HepG2 (cell line): ENCODE results near the gene MRRF. TPM values are rescaled to one million over a fixed set of nuclear protein-coding genes. Genes with fewer than 3 reads are reported as not detected.
A peak's percentile ranks its signal among the peaks of the same experiment; 100 is the strongest.

ENCODE experiments used
- ARID5B ChIP-seq: IDR thresholded peaks from 2 replicates; pipeline ENCODE4 v1.4.0; 2020; ENCODE audit warnings: mild to moderate bottlenecking, missing genetic modification reagents
- CREB1 ChIP-seq, 2 experiments: fragments of 450-650 bp in 1 of 2; IDR thresholded peaks; 2 replicates each; pipeline ENCODE4 v1.6.1; 2016 to 2017; ENCODE audit warnings: control low read depth in 1 of 2, mild to moderate bottlenecking in 1 of 2, missing compliant biosample characterization in 1 of 2, missing genetic modification characterization in 1 of 2
- FOXK1 ChIP-seq: sonication (generic); formaldehyde crosslinking; IDR thresholded peaks from 2 replicates; pipeline ENCODE4 v1.4.0; 2020; ENCODE audit warnings: low read depth, missing genetic modification reagents, borderline replicate concordance
- HNF4G ChIP-seq, 2 experiments: sonication (generic) in 1 of 2; formaldehyde crosslinking in 1 of 2; IDR thresholded peaks; 2 replicates each; pipeline versions ENCODE4 v1.4.0 to v1.6.1; 2011 to 2020; ENCODE audit warnings: borderline replicate concordance in 2 of 2, low read depth in 2 of 2, mild to moderate bottlenecking in 2 of 2, low read length in 1 of 2, missing genetic modification reagents in 1 of 2, moderate library complexity in 1 of 2
- RFXANK ChIP-seq: IDR thresholded peaks from 2 replicates; pipeline ENCODE4 v1.6.1; 2016
- SOX5 ChIP-seq: IDR thresholded peaks from 2 replicates; pipeline ENCODE4 v1.6.1; 2016; ENCODE audit warnings: borderline replicate concordance
- SP5 ChIP-seq: IDR thresholded peaks from 2 replicates; pipeline ENCODE4 v1.6.1; 2016; ENCODE audit warnings: low read depth, borderline replicate concordance
- YY1 ChIP-seq: IDR thresholded peaks from 2 replicates; pipeline ENCODE4 v1.6.1; 2011; ENCODE audit warnings: low read length, low read depth, moderate library complexity, mild to moderate bottlenecking; ENCODE audit not compliant: insufficient read depth, insufficient replicate concordance
- ZMAT3 ChIP-seq: sonication (generic); formaldehyde crosslinking; conservative IDR thresholded peaks from 2 replicates; pipeline ENCODE4 v1.7.0; 2021; ENCODE audit warnings: missing genetic modification reagents
- ZNF580 ChIP-seq: IDR thresholded peaks from 2 replicates; pipeline ENCODE4 v1.6.1; 2016; ENCODE audit warnings: low read depth, borderline replicate concordance
- ZNF737 ChIP-seq: sonication (generic); formaldehyde crosslinking; IDR thresholded peaks from 2 replicates; pipeline ENCODE4 v1.5.0; 2020; ENCODE audit warnings: missing genetic modification reagents, mild to moderate bottlenecking, borderline replicate concordance
- ZSCAN25 ChIP-seq: sonication (generic); formaldehyde crosslinking; IDR thresholded peaks from 2 replicates; pipeline ENCODE4 v1.8.0; 2022; ENCODE audit warnings: mild to moderate bottlenecking, missing genetic modification reagents
- polyA plus RNA-seq, 8 experiments: library from polyadenylated mRNA; depleted of rRNA in 3 of 8; stranded (reverse) in 7 of 8; unstranded in 1 of 8; fragments of >200 nt; fragmentation: Illumina TruSeq in 4 of 8; extraction: Trizol in 4 of 8; gene quantifications; 2 replicates each; pipeline versions ENCODE4 v1.2.1 to v1.2.3, GENCODE V29; 2011 to 2016; ENCODE audit warnings: low read depth in 4 of 8, missing spikeins in 1 of 8, mixed read lengths in 1 of 8; ENCODE audit not compliant: insufficient read depth in 1 of 8
- total RNA-seq, 5 experiments: library from RNA; depleted of rRNA; stranded (reverse); fragments of >200 nt; fragmentation: Illumina TruSeq; extraction: Trizol; gene quantifications; 2 replicates each; pipeline ENCODE4 v1.2.3, GENCODE V29; 2016; ENCODE audit warnings: low read depth in 1 of 5
- TF ChIP-seq, protein P1 (sequence below): sonication (generic); formaldehyde crosslinking; IDR thresholded peaks from 2 replicates; pipeline ENCODE4 v1.4.0; 2020; ENCODE audit warnings: mild to moderate bottlenecking, missing genetic modification reagents
- TF ChIP-seq, protein P2 (sequence below): sonication (generic); formaldehyde crosslinking; IDR thresholded peaks from 2 replicates; pipeline ENCODE4 v1.4.0; 2020; ENCODE audit warnings: missing genetic modification reagents, borderline replicate concordance

Gene MRRF
- total and polyA plus RNA-seq, 2 of the 13 experiments (the other 11 are each of a cell fraction or from before 2014, with no cell fraction given), result 37.3 to 44.3 TPM

DNA sequence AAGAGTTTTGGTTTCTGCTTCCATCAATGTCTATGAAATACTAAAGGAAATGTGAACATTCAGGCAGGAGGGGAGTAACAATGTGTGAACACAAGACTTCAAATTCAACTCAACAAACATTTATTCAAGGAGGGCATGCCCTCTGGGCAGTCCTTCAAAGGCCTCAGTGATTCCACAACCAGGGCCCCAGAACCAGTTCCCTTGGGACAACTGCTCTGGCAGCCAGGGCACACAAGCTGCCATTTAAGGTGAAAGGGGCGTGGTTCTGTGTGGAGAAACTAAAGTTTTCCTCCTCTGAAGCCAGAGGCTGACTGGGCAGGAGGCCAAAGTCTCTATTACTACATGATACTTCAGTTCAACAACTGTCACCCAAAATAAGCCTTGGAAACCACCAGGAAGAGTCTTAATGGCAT, 3.2 kb upstream of the MRRF start (continued):
- TF ChIP-seq ZNF580, result 0 out of 2 replicates have a peak, but pooled peaks have one; percentile 27
- TF ChIP-seq, protein P1, sequence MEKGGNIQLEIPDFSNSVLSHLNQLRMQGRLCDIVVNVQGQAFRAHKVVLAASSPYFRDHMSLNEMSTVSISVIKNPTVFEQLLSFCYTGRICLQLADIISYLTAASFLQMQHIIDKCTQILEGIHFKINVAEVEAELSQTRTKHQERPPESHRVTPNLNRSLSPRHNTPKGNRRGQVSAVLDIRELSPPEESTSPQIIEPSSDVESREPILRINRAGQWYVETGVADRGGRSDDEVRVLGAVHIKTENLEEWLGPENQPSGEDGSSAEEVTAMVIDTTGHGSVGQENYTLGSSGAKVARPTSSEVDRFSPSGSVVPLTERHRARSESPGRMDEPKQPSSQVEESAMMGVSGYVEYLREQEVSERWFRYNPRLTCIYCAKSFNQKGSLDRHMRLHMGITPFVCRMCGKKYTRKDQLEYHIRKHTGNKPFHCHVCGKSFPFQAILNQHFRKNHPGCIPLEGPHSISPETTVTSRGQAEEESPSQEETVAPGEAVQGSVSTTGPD (CRISPR knock-in tag), result no peak
- TF ChIP-seq FOXK1 (CRISPR knock-in tag), result 0 out of 2 replicates have a peak, but pooled peaks have one; percentile 20
- peak; percentile 76 for TF ChIP-seq SP5 (CRISPR knock-in tag)
- TF ChIP-seq ZMAT3 (CRISPR knock-in tag), result no peak
- peak; percentile 60; the same call in 1 of the 2 replicates for TF ChIP-seq SOX5 (CRISPR knock-in tag)
- peak; percentile 65; the same call in 1 of the 2 replicates for TF ChIP-seq ARID5B (CRISPR knock-in tag)
- TF ChIP-seq ZSCAN25 (CRISPR knock-in tag), result no peak
- peak; percentile 29; the same call in 1 of the 2 replicates for TF ChIP-seq HNF4G (IDR thresholded peaks at IDR 0.05; ENCODE audit: borderline replicate concordance, low read depth, low read length)
- no peak for TF ChIP-seq HNF4G (CRISPR knock-in tag; IDR thresholded peaks at IDR 0.05; ENCODE audit: borderline replicate concordance, low read depth)
- no peak for TF ChIP-seq YY1
- TF ChIP-seq CREB1 (IDR thresholded peaks at IDR 0.05), result no peak
- TF ChIP-seq CREB1 (CRISPR knock-in tag; IDR thresholded peaks at IDR 0.05), result 0 out of 2 replicates have a peak, but pooled peaks have one; percentile 50
- TF ChIP-seq, protein P2, sequence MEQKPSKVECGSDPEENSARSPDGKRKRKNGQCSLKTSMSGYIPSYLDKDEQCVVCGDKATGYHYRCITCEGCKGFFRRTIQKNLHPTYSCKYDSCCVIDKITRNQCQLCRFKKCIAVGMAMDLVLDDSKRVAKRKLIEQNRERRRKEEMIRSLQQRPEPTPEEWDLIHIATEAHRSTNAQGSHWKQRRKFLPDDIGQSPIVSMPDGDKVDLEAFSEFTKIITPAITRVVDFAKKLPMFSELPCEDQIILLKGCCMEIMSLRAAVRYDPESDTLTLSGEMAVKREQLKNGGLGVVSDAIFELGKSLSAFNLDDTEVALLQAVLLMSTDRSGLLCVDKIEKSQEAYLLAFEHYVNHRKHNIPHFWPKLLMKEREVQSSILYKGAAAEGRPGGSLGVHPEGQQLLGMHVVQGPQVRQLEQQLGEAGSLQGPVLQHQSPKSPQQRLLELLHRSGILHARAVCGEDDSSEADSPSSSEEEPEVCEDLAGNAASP (CRISPR knock-in tag), result peak; percentile 48; the same call in 1 of the 2 replicates
- TF ChIP-seq RFXANK, result no peak
- no peak for TF ChIP-seq ZNF737
